H4 (cell line): ENCODE data around the gene DUS2. TPM values are rescaled to one million over a fixed set of nuclear protein-coding genes. Genes with fewer than 3 reads are reported as not detected.
A peak's percentile ranks its signal among the peaks of the same experiment; 100 is the strongest.
"Not testable (repeated sequence)": the region's sequence is repeated elsewhere in the genome, so short reads cannot be mapped to it uniquely, and the experiment has no call there.

ENCODE experiments used
- DNase-seq: peaks from one replicate; pipeline ENCODE4 v3.0.0-alpha.2; 2015; ENCODE audit warnings: low spot score
- total RNA-seq: library from RNA; depleted of rRNA; stranded (reverse); fragments of >200 nt; shearing (Covaris generic); gene quantifications from 2 replicates; pipeline ENCODE4 v1.2.3, GENCODE V29; 2014

DUS2 gene
- total RNA-seq, 1 experiment from 2014 or later = 23.6 TPM

GRCh38 chr16:68091380-68092261 is 68.5 kb downstream of the DUS2 start:
- peak; percentile 53 for DNase-seq

- not testable (repeated sequence) for DNase-seq
Measured at GRCh38 chr16:68092275-68092674, 69.2 kb downstream of the DUS2 start.

- DNase-seq = no peak
Measured at GRCh38 chr16:68093816-68094613, 70.9 kb downstream of the DUS2 start.

GRCh38 chr16:68094614-68094934 is 71.5 kb downstream of the DUS2 start:
- no peak for DNase-seq

GRCh38 chr16:68096491-68096890 is 73.4 kb downstream of the DUS2 start:
- DNase-seq = no peak

GRCh38 chr16:68097088-68097487 is 74.0 kb downstream of the DUS2 start:
- no peak for DNase-seq

GRCh38 chr16:68097895-68098294 is 74.8 kb downstream of the DUS2 start:
- DNase-seq = no peak

GRCh38 chr16:68100488-68100887 is 77.4 kb downstream of the DUS2 start:
- DNase-seq = no peak

- DNase-seq = no peak
Measured at GRCh38 chr16:68105611-68106010, 82.5 kb downstream of the DUS2 start.

- DNase-seq = not testable (repeated sequence)
Measured at GRCh38 chr16:68107230-68107928, 84.3 kb downstream of the DUS2 start.

GRCh38 chr16:68109156-68109555 is 86.1 kb downstream of the DUS2 start:
- not testable (repeated sequence) for DNase-seq

- DNase-seq = not testable (repeated sequence)
Measured at GRCh38 chr16:68110611-68111010, 87.5 kb downstream of the DUS2 start.

GRCh38 chr16:68111379-68111778 is 88.3 kb downstream of the DUS2 start:
- no peak for DNase-seq

GRCh38 chr16:68113059-68113761 is 90.1 kb downstream of the DUS2 start:
- no peak for DNase-seq

GRCh38 chr16:68113765-68114240 is 90.7 kb downstream of the DUS2 start:
- DNase-seq = no peak

- not testable (repeated sequence) for DNase-seq
Measured at GRCh38 chr16:68114939-68115338, 91.9 kb downstream of the DUS2 start.

GRCh38 chr16:68115851-68116250 is 92.8 kb downstream of the DUS2 start:
- DNase-seq = no peak

- no peak for DNase-seq
Measured at GRCh38 chr16:68116256-68116867, 93.3 kb downstream of the DUS2 start.

- no peak for DNase-seq
Measured at GRCh38 chr16:68117884-68118283, 94.8 kb downstream of the DUS2 start.

GRCh38 chr16:68118954-68119353 is 95.9 kb downstream of the DUS2 start:
- not testable (repeated sequence) for DNase-seq

- not testable (repeated sequence) for DNase-seq
Measured at GRCh38 chr16:68120496-68120895, 97.4 kb downstream of the DUS2 start.
